Neural crest cell (in vitro differentiated cells): ENCODE results near the gene TOR2A. TPM values are rescaled to one million over a fixed set of nuclear protein-coding genes. Genes with fewer than 3 reads are reported as not detected.
A peak's percentile ranks its signal among the peaks of the same experiment; 100 is the strongest.

Source experiments
- DNase-seq: peaks from one replicate; pipeline ENCODE4 v3.0.0; 2021; ENCODE audit warnings: low read depth, mixed read lengths, low spot score
- H3K27ac Mint-ChIP-seq: one replicate; pipeline ENCODE4 v1.8.0; 2021; ENCODE audit warnings: mild to moderate bottlenecking, mixed read lengths; ENCODE audit not compliant: unreplicated experiment
- H3K27me3 Mint-ChIP-seq: 2 replicates; pipeline ENCODE4 v1.8.0; 2021; ENCODE audit warnings: low read depth, mild to moderate bottlenecking, mixed read lengths
- H3K36me3 Mint-ChIP-seq: 2 replicates; pipeline ENCODE4 v1.8.0; 2021; ENCODE audit warnings: low read depth, mild to moderate bottlenecking, mixed read lengths
- H3K4me1 Mint-ChIP-seq: 2 replicates; pipeline ENCODE4 v1.8.0; 2021; ENCODE audit warnings: mixed read lengths
- H3K4me3 Mint-ChIP-seq: one replicate; pipeline ENCODE4 v1.8.0; 2021; ENCODE audit warnings: mild to moderate bottlenecking, mixed read lengths
- H3K9me3 Mint-ChIP-seq: 2 replicates; pipeline ENCODE4 v1.8.0; 2021; ENCODE audit warnings: mixed read lengths
- total RNA-seq: library from RNA; stranded (reverse); gene quantifications from 2 replicates; pipeline ENCODE4 v1.2.1, GENCODE V29; 2021
- TF ChIP-seq, protein P1 (sequence below): fragments of 200-600 bp; sonication (generic); conservative IDR thresholded peaks from 2 replicates; pipeline ENCODE4 v1.5.0; 2021; ENCODE audit warnings: antibody characterized with exemption, mild to moderate bottlenecking

TOR2A gene
- total RNA-seq, 1 donor from 2014 or later, result 27.4 TPM

GRCh38 chr9:127767909-127768331, 32.8 kb upstream of the TOR2A start:
- Mint-ChIP-seq H3K27me3 (peaks cover 14% of the 10 kb centered on the region), H3K36me3 (no peaks in the 10 kb centered on the region), H3K27ac (peak overlapping the region; percentile 81), H3K4me1 (peaks cover 48% of the 10 kb centered on the region), H3K9me3 (no peaks in the 10 kb centered on the region), H3K4me3 (no peak overlapping the region)
- TF ChIP-seq, protein P1, sequence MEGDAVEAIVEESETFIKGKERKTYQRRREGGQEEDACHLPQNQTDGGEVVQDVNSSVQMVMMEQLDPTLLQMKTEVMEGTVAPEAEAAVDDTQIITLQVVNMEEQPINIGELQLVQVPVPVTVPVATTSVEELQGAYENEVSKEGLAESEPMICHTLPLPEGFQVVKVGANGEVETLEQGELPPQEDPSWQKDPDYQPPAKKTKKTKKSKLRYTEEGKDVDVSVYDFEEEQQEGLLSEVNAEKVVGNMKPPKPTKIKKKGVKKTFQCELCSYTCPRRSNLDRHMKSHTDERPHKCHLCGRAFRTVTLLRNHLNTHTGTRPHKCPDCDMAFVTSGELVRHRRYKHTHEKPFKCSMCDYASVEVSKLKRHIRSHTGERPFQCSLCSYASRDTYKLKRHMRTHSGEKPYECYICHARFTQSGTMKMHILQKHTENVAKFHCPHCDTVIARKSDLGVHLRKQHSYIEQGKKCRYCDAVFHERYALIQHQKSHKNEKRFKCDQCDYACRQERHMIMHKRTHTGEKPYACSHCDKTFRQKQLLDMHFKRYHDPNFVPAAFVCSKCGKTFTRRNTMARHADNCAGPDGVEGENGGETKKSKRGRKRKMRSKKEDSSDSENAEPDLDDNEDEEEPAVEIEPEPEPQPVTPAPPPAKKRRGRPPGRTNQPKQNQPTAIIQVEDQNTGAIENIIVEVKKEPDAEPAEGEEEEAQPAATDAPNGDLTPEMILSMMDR, result no peak
- DNase-seq, result no peak

GRCh38 chr9:127767410-127767809, 32.3 kb upstream of the TOR2A start:
- H3K9me3 Mint-ChIP-seq, result no peaks in the 10 kb centered on the region
- H3K4me3 Mint-ChIP-seq, result peak overlapping the region; percentile 44
- H3K4me1 Mint-ChIP-seq, result peaks cover 52% of the 10 kb centered on the region
- DNase-seq, result no peak
- TF ChIP-seq, protein P1, result no peak
- H3K27me3 Mint-ChIP-seq, result peaks cover 19% of the 10 kb centered on the region
- H3K36me3 Mint-ChIP-seq, result no peaks in the 10 kb centered on the region
- no peak overlapping the region for H3K27ac Mint-ChIP-seq

- no peaks in the 10 kb centered on the region for H3K36me3 Mint-ChIP-seq
- no peak for DNase-seq
- H3K4me1 Mint-ChIP-seq, result peaks cover 41% of the 10 kb centered on the region
- peaks cover 13% of the 10 kb centered on the region for H3K27me3 Mint-ChIP-seq
- TF ChIP-seq, protein P1, result no peak
- no peak overlapping the region for H3K4me3 Mint-ChIP-seq
- no peak overlapping the region for H3K27ac Mint-ChIP-seq
- no peaks in the 10 kb centered on the region for H3K9me3 Mint-ChIP-seq
Observed at GRCh38 chr9:127765418-127765817, 30.3 kb upstream of the TOR2A start.

GRCh38 chr9:127763918-127764384, 28.9 kb upstream of the TOR2A start:
- H3K4me1 Mint-ChIP-seq, result peaks cover 36% of the 10 kb centered on the region
- TF ChIP-seq, protein P1, result peak; percentile 25
- no peaks in the 10 kb centered on the region for H3K9me3 Mint-ChIP-seq
- H3K27me3 Mint-ChIP-seq, result peaks cover 14% of the 10 kb centered on the region
- peak overlapping the region; percentile 12 for H3K27ac Mint-ChIP-seq
- peak overlapping the region; percentile 31 for H3K4me3 Mint-ChIP-seq
- DNase-seq, result no peak
- no peaks in the 10 kb centered on the region for H3K36me3 Mint-ChIP-seq

GRCh38 chr9:127762111-127762676, 27.1 kb upstream of the TOR2A start:
- H3K27ac Mint-ChIP-seq, result peak overlapping the region; percentile 68
- no peak for DNase-seq
- H3K9me3 Mint-ChIP-seq, result no peaks in the 10 kb centered on the region
- peaks cover 20% of the 10 kb centered on the region for H3K27me3 Mint-ChIP-seq
- TF ChIP-seq, protein P1, result no peak
- H3K4me1 Mint-ChIP-seq, result peaks cover 22% of the 10 kb centered on the region
- H3K36me3 Mint-ChIP-seq, result no peaks in the 10 kb centered on the region
- no peak overlapping the region for H3K4me3 Mint-ChIP-seq
